ENCODE data around the gene PPP6R2.

PPP6R2 gene

DNA sequence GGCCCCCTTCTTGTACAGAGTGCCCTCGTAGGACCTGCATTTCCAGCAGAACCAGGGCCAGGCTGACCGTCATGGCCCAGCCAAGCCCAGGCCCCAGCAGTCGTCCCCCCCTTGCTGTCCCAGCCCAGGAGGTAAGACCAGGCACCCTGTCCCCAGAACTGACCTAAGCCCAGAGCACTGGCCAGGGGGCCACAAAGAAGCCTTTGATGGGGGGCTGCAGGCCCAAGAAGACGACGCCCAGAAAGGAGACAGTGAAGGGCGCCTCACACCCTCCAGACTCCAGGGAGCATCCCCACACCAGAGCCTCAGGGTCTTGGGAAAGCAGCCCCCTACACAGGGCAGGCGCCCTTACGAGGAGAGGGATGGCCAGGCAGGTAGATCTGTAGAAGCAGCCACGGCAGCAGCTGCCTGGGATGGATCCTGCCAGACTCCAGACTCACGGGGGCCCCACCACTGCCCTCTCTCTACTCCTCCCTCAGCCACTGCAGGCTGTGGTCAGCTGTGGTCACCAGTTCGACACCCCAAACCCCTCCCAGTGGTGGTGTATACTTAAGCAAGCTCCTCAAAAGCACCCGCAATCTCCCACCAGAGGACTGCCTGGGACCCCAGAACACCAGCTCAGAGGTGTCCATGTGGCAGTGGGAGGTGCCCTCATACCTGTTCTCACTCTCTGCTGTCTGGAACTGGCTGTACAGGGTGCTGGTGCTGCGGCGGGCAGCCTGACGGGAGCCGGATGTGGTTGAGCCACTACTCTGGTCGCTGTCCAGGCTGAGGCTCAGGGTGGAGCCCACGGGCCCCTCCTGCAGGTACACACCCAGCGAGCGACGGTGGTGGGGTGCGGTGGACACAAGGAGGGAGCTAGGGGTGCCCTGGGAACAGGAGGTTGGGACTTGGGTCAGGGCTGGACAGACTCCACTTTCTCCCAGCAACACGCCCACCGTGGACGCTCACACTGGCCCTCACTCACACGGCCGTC is 104.7 kb downstream of the PPP6R2 start:
- no peak for DNase-seq

DNA sequence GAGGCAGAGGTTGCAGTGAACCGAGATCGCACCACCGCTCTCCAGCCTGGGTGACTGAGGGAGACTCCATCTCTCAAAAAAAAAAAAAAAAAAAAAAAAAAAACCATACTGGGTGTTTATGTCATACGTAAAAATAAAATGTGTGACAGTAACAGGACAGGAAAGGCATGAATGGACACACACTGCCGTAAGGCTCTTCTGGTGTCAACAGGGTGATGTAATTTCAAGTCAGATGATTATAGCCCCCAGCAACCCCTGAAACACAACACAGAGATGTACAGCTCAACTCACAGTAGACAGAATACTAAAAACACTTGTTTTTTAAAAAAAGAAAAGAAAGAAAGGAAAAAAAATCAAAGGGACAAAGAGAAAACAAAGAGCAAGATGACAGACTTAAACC is 109.5 kb downstream of the PPP6R2 start:
- no peak for DNase-seq

- no peak for DNase-seq
Observed at GRCh38 chr22:50454556-50455075, 111.5 kb downstream of the PPP6R2 start.

GRCh38 chr22:50455201-50455600 is 112.1 kb downstream of the PPP6R2 start:
- DNase-seq, result no peak

- DNase-seq, result no peak
Observed at GRCh38 chr22:50456026-50456425, 112.9 kb downstream of the PPP6R2 start.

DNA sequence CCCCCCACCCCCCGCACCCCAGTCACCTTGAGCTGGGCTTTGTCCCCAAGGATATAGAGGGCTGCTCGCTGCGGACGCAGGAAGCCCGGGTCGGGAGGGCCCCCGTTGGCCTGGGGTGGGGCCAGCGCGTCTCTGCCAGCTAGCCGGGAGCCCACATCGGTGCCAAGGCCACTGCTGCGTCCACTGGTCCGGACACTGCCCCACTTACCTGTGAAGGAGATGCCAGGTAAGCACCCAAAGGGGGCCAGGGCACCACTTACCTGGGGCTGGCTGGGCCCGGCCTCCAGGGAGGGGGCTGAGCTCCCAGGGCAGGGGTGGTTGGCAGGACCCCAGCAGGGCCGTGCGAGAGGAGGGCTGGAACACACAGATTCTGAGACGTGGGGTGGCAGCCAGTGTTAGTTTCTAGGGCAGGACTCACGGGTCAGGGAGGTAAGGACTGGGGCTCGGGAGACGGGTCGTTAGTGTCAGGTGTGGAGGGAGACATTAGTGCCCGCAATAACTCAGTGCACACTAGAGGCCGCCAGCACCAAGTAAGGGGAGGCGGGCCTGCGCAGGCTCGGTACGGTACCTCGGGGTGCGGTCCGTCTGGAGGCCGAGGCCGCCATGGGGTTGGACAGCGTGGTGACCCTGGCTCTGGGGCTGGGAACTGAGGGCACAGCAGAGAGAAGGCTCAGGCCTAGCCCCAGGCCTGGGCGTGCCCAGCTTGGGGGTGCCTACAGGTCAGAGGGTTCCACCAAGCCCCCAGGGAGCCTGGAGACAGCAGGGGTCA is 113.5 kb downstream of the PPP6R2 start:
- DNase-seq, result no peak

GRCh38 chr22:50459016-50459415 is 115.9 kb downstream of the PPP6R2 start:
- no peak for DNase-seq

DNA sequence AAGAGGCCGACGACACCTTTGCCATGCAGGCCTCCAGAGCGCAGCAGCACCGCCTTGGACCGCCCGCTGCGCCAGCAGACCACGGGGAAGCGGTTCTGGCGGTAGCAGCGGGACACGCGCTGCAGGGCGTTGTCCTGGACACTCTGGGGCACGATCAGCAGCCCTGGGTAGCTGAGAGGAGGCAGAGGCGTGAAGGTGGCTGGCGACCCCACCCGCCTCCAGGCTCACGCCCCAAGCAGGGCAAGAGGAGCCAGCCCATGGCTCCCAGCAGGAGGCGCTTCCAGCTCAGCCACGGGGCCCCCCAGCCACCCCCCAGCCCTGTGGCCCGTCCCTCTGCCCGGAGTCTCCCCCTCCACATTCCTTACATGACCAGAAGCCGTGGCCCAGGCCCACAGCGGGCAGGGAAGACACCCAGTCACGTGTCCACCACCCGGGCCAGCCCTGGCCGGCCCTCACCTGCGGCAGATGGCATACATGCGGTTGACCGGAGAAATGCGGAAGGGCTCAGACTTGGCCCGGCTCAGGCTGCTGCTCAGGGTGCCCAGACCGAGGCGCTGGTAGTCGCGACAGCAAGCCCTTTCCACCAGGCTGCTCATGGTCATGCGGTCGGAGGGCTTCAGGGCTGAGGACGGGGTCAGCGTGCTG is 116.5 kb downstream of the PPP6R2 start:
- no peak for DNase-seq

DNA sequence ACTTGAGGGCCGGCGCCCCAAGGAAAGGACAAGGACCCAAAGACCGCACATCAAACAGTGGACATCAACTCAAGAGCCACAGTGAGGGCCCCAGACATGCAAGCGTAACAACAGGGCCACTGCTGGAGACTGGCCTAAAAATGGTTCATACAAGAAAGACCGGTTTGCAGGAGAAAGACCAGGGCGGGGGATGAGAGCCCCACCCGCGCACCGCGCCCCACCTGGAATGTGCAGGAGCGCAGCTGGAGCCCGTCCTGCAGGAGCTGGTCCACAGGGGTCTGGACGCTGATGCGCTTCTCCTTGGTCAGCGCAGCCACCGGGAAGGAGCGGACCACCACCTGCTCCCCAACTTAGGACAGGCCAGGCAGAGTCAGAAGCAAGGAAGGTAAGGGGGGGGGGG is 117.8 kb downstream of the PPP6R2 start:
- no peak for DNase-seq

GRCh38 chr22:50461536-50461935 is 118.4 kb downstream of the PPP6R2 start:
- no peak for DNase-seq

DNA sequence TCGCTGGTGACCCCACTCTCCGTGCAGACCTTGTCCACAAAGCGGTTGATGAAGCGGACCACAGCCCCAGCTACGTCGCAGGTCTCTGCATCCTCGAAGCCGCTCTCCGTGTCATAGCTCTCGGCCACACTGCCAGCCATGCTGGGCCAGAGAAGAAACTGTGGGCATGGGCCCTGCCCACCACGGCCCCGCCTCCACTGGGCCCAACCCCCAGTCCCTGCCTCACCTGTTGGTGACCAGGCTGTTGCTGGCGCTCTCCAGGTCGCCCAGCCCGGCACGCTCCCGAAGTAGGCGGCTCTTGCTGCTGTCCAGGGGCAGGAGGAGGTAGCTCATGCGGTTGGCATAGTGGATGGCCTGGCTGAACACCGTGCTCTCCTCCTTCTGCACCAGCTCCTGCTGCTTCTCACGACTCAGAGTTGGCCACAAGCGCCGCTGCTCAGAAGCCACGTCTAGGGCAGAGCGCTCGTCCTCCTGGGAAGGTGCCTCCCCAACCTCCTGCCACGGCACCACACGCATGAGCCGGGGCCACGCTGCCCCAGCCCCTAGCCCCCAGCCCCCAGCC is 118.9 kb downstream of the PPP6R2 start:
- DNase-seq, result no peak

- DNase-seq, result no peak
Observed at GRCh38 chr22:50463188-50463900, 120.2 kb downstream of the PPP6R2 start.

DNA sequence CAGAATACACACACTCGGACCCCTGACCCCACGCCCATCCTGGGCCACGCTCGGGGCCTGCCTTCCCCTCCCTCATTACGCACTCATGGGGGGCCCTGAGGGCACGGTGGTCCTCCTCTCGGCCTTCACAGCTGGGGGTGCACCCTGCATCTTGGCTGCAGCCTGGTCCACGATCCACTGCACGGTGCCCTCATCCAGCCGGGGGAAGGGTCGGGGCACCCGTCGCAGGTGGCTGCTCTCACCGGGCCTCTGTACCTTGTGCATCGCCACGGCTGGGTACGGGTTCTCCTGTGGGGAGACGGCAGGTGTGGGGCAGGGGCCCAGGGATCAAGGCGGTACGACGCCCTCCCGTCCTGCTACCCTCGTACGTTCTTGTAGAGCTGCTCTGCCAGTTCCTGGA is 121.3 kb downstream of the PPP6R2 start:
- DNase-seq, result no peak

- no peak for DNase-seq
Observed at GRCh38 chr22:50465066-50465930, 122.2 kb downstream of the PPP6R2 start.

- DNase-seq, result no peak
Observed at GRCh38 chr22:50467341-50467740, 124.2 kb downstream of the PPP6R2 start.

GRCh38 chr22:50467773-50468440 is 124.8 kb downstream of the PPP6R2 start:
- DNase-seq, result no peak

- no peak for DNase-seq
Observed at GRCh38 chr22:50468626-50469025, 125.5 kb downstream of the PPP6R2 start.

DNA sequence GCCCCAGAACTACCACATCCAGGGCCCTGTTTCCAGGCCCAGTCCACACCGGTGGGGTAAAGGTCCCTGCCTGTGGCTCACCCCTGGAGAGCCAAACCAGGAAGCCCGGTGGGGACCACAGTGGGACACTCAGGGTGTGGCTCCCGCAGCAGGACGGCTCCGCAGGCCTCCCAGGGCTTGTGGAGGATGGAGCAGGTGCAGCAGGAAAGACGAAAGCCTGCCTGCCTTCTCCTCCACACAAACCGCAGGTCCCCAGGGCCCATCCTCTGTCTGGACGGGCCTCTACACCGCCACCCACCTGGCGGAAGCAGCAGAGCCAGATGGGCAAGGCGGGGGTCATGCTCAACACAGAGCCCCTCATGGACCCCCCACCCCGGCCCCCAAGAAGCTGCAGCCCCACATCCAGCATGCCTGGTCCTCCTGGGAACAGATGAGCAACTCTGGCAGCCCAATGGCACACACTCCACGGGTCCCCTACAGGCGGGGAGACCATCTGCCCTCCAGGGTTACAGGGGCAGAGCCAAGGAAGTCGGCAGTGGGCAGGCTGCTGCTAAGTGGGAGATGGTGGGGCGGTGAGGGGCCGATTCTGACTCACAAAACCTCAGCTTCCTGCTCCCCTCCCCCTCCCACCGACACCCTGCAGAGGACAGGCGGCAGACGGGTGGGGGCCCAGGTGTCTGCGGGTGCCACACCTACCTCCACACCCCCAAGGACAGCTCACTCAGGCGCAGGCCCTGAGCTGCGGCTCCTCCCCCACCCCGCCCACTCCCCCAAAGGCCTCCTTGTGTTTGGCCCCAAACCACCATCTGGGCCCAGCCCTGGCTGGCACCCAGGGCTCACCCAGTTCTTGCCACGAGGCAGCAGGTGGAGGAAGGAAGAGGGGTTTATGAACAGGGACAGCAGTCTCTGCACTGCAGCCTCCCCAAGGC is 126.5 kb downstream of the PPP6R2 start:
- DNase-seq, result no peak

- no peak for DNase-seq
Observed at GRCh38 chr22:50470491-50470890, 127.4 kb downstream of the PPP6R2 start.

All from NCI-H1105 treated with DMSO at 0.1 percent for 48 hours (cell line).